Measurements from ENCODE around the gene ZCCHC14.
"Not testable (repeated sequence)": the region's sequence is repeated elsewhere in the genome, so short reads cannot be mapped to it uniquely, and the experiment has no call there.

The ZCCHC14 gene

GRCh38 chr16:87363771-87364455 is 128.9 kb downstream of the ZCCHC14 start:
- Mint-ChIP-seq H3K36me3 (ENCODE audit: low read depth) (peaks cover 69% of the 10 kb centered on the region), H3K27me3 (peaks cover 82% of the 10 kb centered on the region), H3K4me1 (ENCODE audit: low read depth) (peaks cover 9% of the 10 kb centered on the region), H3K9me3 (no peaks in the 10 kb centered on the region), H3K27ac (no peak overlapping the region), H3K4me3 (no peak overlapping the region)
- intact Hi-C loops (cut with micrococcal nuclease), result no loop called here

GRCh38 chr16:87362828-87363559 is 129.8 kb downstream of the ZCCHC14 start:
- intact Hi-C loops (cut with micrococcal nuclease); H3K27ac Mint-ChIP-seq; H3K9me3 Mint-ChIP-seq; H3K4me3 Mint-ChIP-seq; H3K4me1 Mint-ChIP-seq (ENCODE audit: low read depth): not testable (repeated sequence)
- Mint-ChIP-seq H3K27me3 (peaks cover 88% of the 10 kb centered on the region), H3K36me3 (ENCODE audit: low read depth) (peaks cover 79% of the 10 kb centered on the region)

GRCh38 chr16:87361916-87362619 is 130.8 kb downstream of the ZCCHC14 start:
- H3K27me3 Mint-ChIP-seq, result peaks cover 82% of the 10 kb centered on the region
- no peak overlapping the region for H3K4me3 Mint-ChIP-seq
- no peaks in the 10 kb centered on the region for H3K9me3 Mint-ChIP-seq
- H3K36me3 Mint-ChIP-seq (ENCODE audit: low read depth), result peaks cover 81% of the 10 kb centered on the region
- intact Hi-C loops (cut with micrococcal nuclease), result no loop called here
- no peaks in the 10 kb centered on the region for H3K4me1 Mint-ChIP-seq (ENCODE audit: low read depth)
- no peak overlapping the region for H3K27ac Mint-ChIP-seq

- peaks cover 84% of the 10 kb centered on the region for H3K36me3 Mint-ChIP-seq (ENCODE audit: low read depth)
- intact Hi-C loops (cut with micrococcal nuclease), result no loop called here
- H3K27ac Mint-ChIP-seq, result no peak overlapping the region
- no peak overlapping the region for H3K4me3 Mint-ChIP-seq
- no peaks in the 10 kb centered on the region for H3K4me1 Mint-ChIP-seq (ENCODE audit: low read depth)
- H3K9me3 Mint-ChIP-seq, result no peaks in the 10 kb centered on the region
- peaks cover 79% of the 10 kb centered on the region for H3K27me3 Mint-ChIP-seq
Measured at GRCh38 chr16:87360862-87361610, 131.8 kb downstream of the ZCCHC14 start.

GRCh38 chr16:87359121-87359520 is 133.7 kb downstream of the ZCCHC14 start:
- Mint-ChIP-seq H3K27me3 (peaks cover 66% of the 10 kb centered on the region), H3K9me3 (no peaks in the 10 kb centered on the region), H3K4me3 (no peak overlapping the region), H3K4me1 (ENCODE audit: low read depth) (no peaks in the 10 kb centered on the region), H3K27ac (no peak overlapping the region), H3K36me3 (ENCODE audit: low read depth) (peaks cover 77% of the 10 kb centered on the region)
- intact Hi-C loops (cut with micrococcal nuclease), result no loop called here

GRCh38 chr16:87358696-87359095 is 134.1 kb downstream of the ZCCHC14 start:
- Mint-ChIP-seq H3K27ac (no peak overlapping the region), H3K4me1 (ENCODE audit: low read depth) (no peaks in the 10 kb centered on the region), H3K9me3 (no peaks in the 10 kb centered on the region), H3K36me3 (ENCODE audit: low read depth) (peaks cover 73% of the 10 kb centered on the region), H3K4me3 (no peak overlapping the region), H3K27me3 (peaks cover 62% of the 10 kb centered on the region)
- intact Hi-C loops (cut with micrococcal nuclease), result no loop called here

GRCh38 chr16:87358250-87358649 is 134.6 kb downstream of the ZCCHC14 start:
- Mint-ChIP-seq H3K9me3 (no peaks in the 10 kb centered on the region), H3K36me3 (ENCODE audit: low read depth) (peaks cover 71% of the 10 kb centered on the region), H3K27me3 (peaks cover 58% of the 10 kb centered on the region)

GRCh38 chr16:87356491-87356853 is 136.4 kb downstream of the ZCCHC14 start:
- H3K4me1 Mint-ChIP-seq (ENCODE audit: low read depth), result no peaks in the 10 kb centered on the region
- H3K27ac Mint-ChIP-seq, result no peak overlapping the region
- H3K36me3 Mint-ChIP-seq (ENCODE audit: low read depth), result peaks cover 67% of the 10 kb centered on the region
- H3K9me3 Mint-ChIP-seq, result no peaks in the 10 kb centered on the region
- intact Hi-C loops (cut with micrococcal nuclease), result no loop called here
- no peak overlapping the region for H3K4me3 Mint-ChIP-seq
- H3K27me3 Mint-ChIP-seq, result peaks cover 44% of the 10 kb centered on the region

More at GRCh38 chr16:87358250-87358649, 134.6 kb downstream of the ZCCHC14 start:
- Mint-ChIP-seq H3K4me1 (ENCODE audit: low read depth) (no peaks in the 10 kb centered on the region), H3K4me3 (no peak overlapping the region), H3K27ac (no peak overlapping the region)
- intact Hi-C loops (cut with micrococcal nuclease), result no loop called here

Data from dendritic cell treated with granulocyte-macrophage colony-stimulating factor and Interleukin-4, amounts not matched to agents 40 ng/mL and 50 ng/mL, for 4 days (primary cell).